K562 (cell line): ENCODE measurements around the gene SLC35B1. TPM values are rescaled to one million over a fixed set of nuclear protein-coding genes. Genes with fewer than 3 reads are reported as not detected.

ENCODE experiments used
- ATAC-seq: fragments of 200-7000 bp; cut with Tn5 transposase; 3 replicates; pipeline ENCODE4 v1.9.1; 2020; ENCODE audit warnings: moderate library complexity
- BruUV-seq: library from RNA; stranded (reverse); fragments of 400-500 nt; replicated peaks from 2 replicates; lab custom pipeline; 2021; lab: Mats Ljungman, UMichigan
- CTCF ChIA-PET: fragments of 300-600 bp; formaldehyde crosslinking; extraction: SDS; loops from one replicate; lab custom pipeline; 2021; ENCODE audit warnings: low intra/inter-chr PET ratio; lab: Yijun Ruan, JAX
- POLR2A ChIA-PET: fragments of 300-600, 350-650 bp; sonication (Branson Sonifier 250); formaldehyde crosslinking; extraction: SDS; loops from one replicate; lab custom pipeline; 2021; ENCODE audit warnings: antibody characterized with exemption, inconsistent platforms; lab: Yijun Ruan, JAX
- DNase-seq, 4 experiments: peaks; one replicate each; pipeline versions ENCODE4 v3.0.0 to v3.0.0-alpha.2; 2011 to 2018; ENCODE audit warnings: low spot score in 3 of 4, mixed read lengths in 3 of 4; ENCODE audit errors: extremely low read depth in 1 of 4
- FAIRE-seq: peaks from 2 replicates; lab custom pipeline; 2011; peaks lifted over from hg19 to GRCh38; lab: Jason Lieb, UNC
- H2AFZ ChIP-seq: 2 replicates; pipeline ENCODE4 v1.6.0; 2011; ENCODE audit warnings: low read depth, low read length, control low read depth, inconsistent platforms
- H3K27ac ChIP-seq: fragments of 200-600 bp; 3 replicates; pipeline ENCODE4 v1.8.0; 2011; ENCODE audit warnings: low read depth, mild to moderate bottlenecking, control low read depth, inconsistent platforms, low read length, moderate library complexity, mixed read lengths; ENCODE audit errors: extremely low read depth
- H3K27me3 ChIP-seq, 2 experiments: fragments of 300-600 bp in 1 of 2; 2 replicates in 1 of 2; 3 replicates in 1 of 2; pipeline versions ENCODE4 v1.6.0 to v1.8.0; 2011; ENCODE audit warnings: inconsistent platforms in 2 of 2, low read length in 2 of 2, mild to moderate bottlenecking in 1 of 2, mixed read lengths in 1 of 2, moderate library complexity in 1 of 2; ENCODE audit not compliant: control insufficient read depth in 2 of 2, insufficient read depth in 2 of 2
- H3K36me3 ChIP-seq: fragments of 300-600 bp; 3 replicates; pipeline ENCODE4 v1.8.0; 2011; ENCODE audit warnings: mild to moderate bottlenecking, low read length, inconsistent platforms; ENCODE audit not compliant: control insufficient read depth, insufficient read depth
- H3K4me1 ChIP-seq, 2 experiments: fragments of 200-600 bp in 1 of 2; replicated peaks in 1 of 2; 2 replicates in 1 of 2; 3 replicates in 1 of 2; pipeline versions ENCODE4 v1.5.1 to v1.8.0; 2011; ENCODE audit warnings: inconsistent platforms in 2 of 2, low read length in 2 of 2, mild to moderate bottlenecking in 1 of 2, mixed read lengths in 1 of 2, moderate library complexity in 1 of 2; ENCODE audit not compliant: control insufficient read depth in 2 of 2, insufficient read depth in 2 of 2
- H3K4me2 ChIP-seq: 2 replicates; pipeline ENCODE4 v1.6.1; 2011; ENCODE audit warnings: low read length, control low read depth, inconsistent platforms, mixed read lengths; ENCODE audit not compliant: insufficient read depth
- H3K4me3 ChIP-seq: fragments of 200-600 bp; sonication (generic), shearing (Covaris generic); 2 replicates; pipeline ENCODE4 v1.5.1; 2016; ENCODE audit warnings: control low read depth, inconsistent platforms
- H3K79me2 ChIP-seq: fragments of 200-600 bp; 3 replicates; pipeline ENCODE4 v1.8.0; 2011; ENCODE audit warnings: low read length, inconsistent platforms; ENCODE audit not compliant: control insufficient read depth, insufficient read depth
- H3K9ac ChIP-seq, 2 experiments: 2 replicates each; pipeline versions ENCODE4 v1.6.0 to v1.6.1; 2011; ENCODE audit warnings: low read depth in 2 of 2, low read length in 2 of 2, control low read depth in 1 of 2, inconsistent platforms in 1 of 2, mild to moderate bottlenecking in 1 of 2, mixed read lengths in 1 of 2; ENCODE audit not compliant: insufficient read depth in 1 of 2
- H3K9me1 ChIP-seq: one replicate; pipeline ENCODE4 v1.6.0; 2011; ENCODE audit warnings: inconsistent platforms, mild to moderate bottlenecking, low read length, moderate library complexity; ENCODE audit not compliant: control insufficient read depth, insufficient read depth
- H3K9me3 ChIP-seq: replicated peaks from 2 replicates; pipeline ENCODE4 v1.5.1; 2011; ENCODE audit warnings: low read depth, low read length, inconsistent platforms; ENCODE audit not compliant: control insufficient read depth, insufficient read depth
- H4K20me1 ChIP-seq: replicated peaks from 2 replicates; pipeline ENCODE4 v1.6.1; 2011; ENCODE audit warnings: low read length, inconsistent platforms, mixed read lengths; ENCODE audit not compliant: control insufficient read depth, insufficient read depth
- CTBP1 ChIP-seq: fragments of 450-650 bp; IDR thresholded peaks from 2 replicates; pipeline ENCODE4 v1.6.1; 2016; ENCODE audit warnings: borderline replicate concordance
- KDM4B ChIP-seq, 2 experiments: fragments of 450-650 bp in 1 of 2; sonication (generic) in 1 of 2; IDR thresholded peaks; 2 replicates each; pipeline ENCODE4 v1.6.1; 2016 to 2017; ENCODE audit warnings: borderline replicate concordance in 2 of 2, antibody characterized with exemption in 1 of 2, low read depth in 1 of 2, mild to moderate bottlenecking in 1 of 2
- SMAD2 ChIP-seq: fragments of 150-350 bp; IDR thresholded peaks from 2 replicates; pipeline ENCODE4 v1.6.1; 2014; ENCODE audit warnings: low read depth, mild to moderate bottlenecking, low read length
- SP2 ChIP-seq: IDR thresholded peaks from 2 replicates; pipeline ENCODE4 v1.6.1; 2011; ENCODE audit warnings: mild to moderate bottlenecking, low read depth, low read length, moderate library complexity; ENCODE audit not compliant: poor library complexity, severe bottlenecking; ENCODE audit errors: extremely low read depth
- WGBS: fragments of 100-300 bp; shearing (Covaris generic); methylation state at CpG from one replicate; pipeline ENCODE4 v1.1.6; 2016; ENCODE audit warnings: low coverage, mixed read lengths; ENCODE audit not compliant: insufficient coverage; ENCODE audit errors: missing lambda C conversion rate; 5-methylcytosine and 5-hydroxymethylcytosine counted together
- in situ Hi-C: fragments of 300-500 bp; cut with MboI; formaldehyde crosslinking; loops from 4 replicates; pipeline ENCODE4 v1.15.0; 2018; ENCODE audit warnings: inconsistent platforms, mixed read lengths
- intact Hi-C: fragments of 100-400 bp; cut with micrococcal nuclease; formaldehyde crosslinking; loops from 2 replicates; pipeline ENCODE4 v1.14.2; 2022
- polyA plus RNA-seq, 8 experiments: library from polyadenylated mRNA; depleted of rRNA in 4 of 8; stranded (reverse) in 5 of 8; unstranded in 3 of 8; fragments of >200 nt; fragmentation: Nextera tagmentation in 2 of 8; fragmentation: Illumina TruSeq in 1 of 8; extraction: Ambion mirVana in 2 of 8; extraction: Trizol in 1 of 8; gene quantifications; 2 replicates each; pipeline versions ENCODE4 v1.2.1 to v1.2.3, GENCODE V29; 2011 to 2014; ENCODE audit warnings: inconsistent platforms in 1 of 8, missing spikeins in 1 of 8
- total RNA-seq, 7 experiments: library from RNA; depleted of rRNA in 6 of 7; stranded (reverse); fragments of >200 nt in 6 of 7; fragmentation: Illumina TruSeq in 2 of 7; extraction: Trizol in 2 of 7; gene quantifications; 2 replicates each; pipeline versions ENCODE4 v1.2.1 to v1.2.3, GENCODE V29; 2011 to 2021; ENCODE audit warnings: low replicate concordance in 1 of 7
- TF ChIP-seq, protein P1 (sequence below): IDR thresholded peaks from 2 replicates; pipeline ENCODE4 v1.6.1; 2012; ENCODE audit warnings: low read depth, low read length, improper control_type of control experiment, borderline replicate concordance

The SLC35B1 gene
- total and polyA plus RNA-seq, 9 of the 15 experiments (the other 6 are each of a cell fraction or from before 2014, with no cell fraction given): 51.4 to 87.9 (median 66.3) TPM

DNA sequence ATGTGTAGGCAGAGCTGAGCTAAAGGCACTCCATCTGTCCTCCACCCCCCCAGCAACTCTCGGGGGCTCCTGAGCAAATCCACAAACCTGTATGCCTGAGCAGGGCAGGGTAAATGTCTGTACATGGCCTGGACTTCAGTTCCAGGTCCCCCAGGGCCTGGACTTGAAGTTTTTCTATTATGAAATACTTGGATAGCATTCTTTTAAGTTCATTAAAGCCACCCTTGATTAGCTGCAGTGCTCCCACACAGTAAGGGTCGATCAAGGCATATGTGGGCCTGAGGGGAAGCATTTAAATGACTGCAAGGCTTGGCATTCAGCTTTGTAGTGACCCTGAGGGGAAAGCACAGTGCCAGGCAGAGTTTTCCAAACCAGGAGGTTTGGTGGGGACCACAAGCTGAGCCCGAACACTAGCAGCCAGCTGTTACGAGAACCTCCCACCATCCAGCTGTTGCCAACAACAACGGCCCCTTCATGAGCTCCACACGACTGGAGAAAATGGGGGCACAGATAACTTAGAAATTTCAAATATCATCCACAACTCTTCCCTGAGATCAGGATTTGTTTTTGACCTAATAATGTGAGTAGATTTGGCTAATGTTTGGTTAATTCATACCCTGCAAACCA lies 49.5 kb upstream of the SLC35B1 start:
- 80% methylated on average over 6 of the region's 6 CpGs for WGBS
- intact Hi-C loops (no loop called here), in situ Hi-C loops (no loop called here)
- no peaks in the 10 kb centered on the region for H3K9me3 ChIP-seq
- H2AFZ ChIP-seq: no peak overlapping the region
- FAIRE-seq (no peak), ATAC-seq (no peak), DNase-seq (no peak)
- no peak overlapping the region; a peak in 1 of 4 replicates for H3K9ac ChIP-seq
- peaks cover 71% of the 10 kb centered on the region for H3K36me3 ChIP-seq
- no TSS peak for BruUV-seq
- peaks cover 12% of the 10 kb centered on the region for H3K9me1 ChIP-seq
- H3K27ac ChIP-seq: no peak overlapping the region
- no peak overlapping the region for H3K4me3 ChIP-seq
- H3K27me3 ChIP-seq: no peaks in the 10 kb centered on the region
- H4K20me1 ChIP-seq: peaks cover 27% of the 10 kb centered on the region
- H3K79me2 ChIP-seq: peaks cover 96% of the 10 kb centered on the region
- ChIA-PET CTCF (no interaction called here), POLR2A (interaction anchor here (0.6 to 1.5 kb wide), 4 partner anchors 10 to 58 kb away, joined by 3 to 13 read pairs (median 4); no protein-coding TSS in a partner anchor)
- no peak overlapping the region for H3K4me2 ChIP-seq
- peaks cover 28 to 63% of the 10 kb centered on the region in 2 experiments for H3K4me1 ChIP-seq
- no peak for TF ChIP-seq KDM4B (IDR thresholded peaks at IDR 0.05; ENCODE audit: borderline replicate concordance in 2 of 2, low read depth in 1 of 2)
- no peak for TF ChIP-seq SMAD2
- TF ChIP-seq, protein P1, sequence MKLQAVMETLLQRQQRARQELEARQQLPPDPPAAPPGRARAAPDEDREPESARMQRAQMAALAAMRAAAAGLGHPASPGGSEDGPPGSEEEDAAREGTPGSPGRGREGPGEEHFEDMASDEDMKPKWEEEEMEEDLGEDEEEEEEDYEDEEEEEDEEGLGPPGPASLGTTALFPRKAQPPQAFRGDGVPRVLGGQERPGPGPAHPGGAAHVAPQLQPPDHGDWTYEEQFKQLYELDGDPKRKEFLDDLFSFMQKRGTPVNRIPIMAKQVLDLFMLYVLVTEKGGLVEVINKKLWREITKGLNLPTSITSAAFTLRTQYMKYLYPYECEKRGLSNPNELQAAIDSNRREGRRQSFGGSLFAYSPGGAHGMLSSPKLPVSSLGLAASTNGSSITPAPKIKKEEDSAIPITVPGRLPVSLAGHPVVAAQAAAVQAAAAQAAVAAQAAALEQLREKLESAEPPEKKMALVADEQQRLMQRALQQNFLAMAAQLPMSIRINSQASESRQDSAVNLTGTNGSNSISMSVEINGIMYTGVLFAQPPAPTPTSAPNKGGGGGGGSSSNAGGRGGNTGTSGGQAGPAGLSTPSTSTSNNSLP: no peak
- no peak for TF ChIP-seq SP2
- no peak for TF ChIP-seq CTBP1
